Stimulated activated CD4-positive, alpha-beta T cell treated with anti-CD3 and anti-CD28 coated beads, TNF-alpha, amount 100 ng/mL, for 1 hour (primary cell): ENCODE data around the gene TBL1Y.
"Not testable (repeated sequence)": the region's sequence is repeated elsewhere in the genome, so short reads cannot be mapped to it uniquely, and the experiment has no call there.

Experiments used
- DNase-seq, 3 donors: peaks; one replicate each; pipeline ENCODE4 v3.0.0-alpha.2; 2020; ENCODE audit warnings: low read depth in 3 of 3, low spot score in 1 of 3

The TBL1Y gene

GRCh38 chrY:6972271-6972887, 61.9 kb downstream of the TBL1Y start:
- DNase-seq: no peak

GRCh38 chrY:6974971-6975370, 64.5 kb downstream of the TBL1Y start:
- no peak for DNase-seq

- no peak for DNase-seq
Observed at GRCh38 chrY:6977783-6978182, 67.3 kb downstream of the TBL1Y start.

DNA sequence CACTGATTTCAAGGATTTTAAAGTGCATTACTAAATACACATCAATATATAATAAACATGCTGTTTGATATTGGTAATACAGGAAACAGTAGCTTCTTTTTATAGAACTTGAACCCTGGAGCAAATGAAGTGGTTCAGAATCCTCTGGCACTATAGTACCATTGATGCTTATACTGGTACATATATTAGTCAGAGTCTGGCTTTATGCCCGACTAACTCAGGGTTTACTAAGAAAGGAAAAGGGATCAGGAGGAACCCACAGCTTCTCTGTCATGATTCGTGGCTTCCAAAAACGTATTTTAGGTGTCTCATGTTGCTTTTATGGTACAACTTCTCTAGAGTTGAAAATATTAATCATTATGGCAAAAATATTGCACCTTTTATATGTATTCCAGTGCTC, 72.7 kb downstream of the TBL1Y start:
- DNase-seq: no peak

DNA sequence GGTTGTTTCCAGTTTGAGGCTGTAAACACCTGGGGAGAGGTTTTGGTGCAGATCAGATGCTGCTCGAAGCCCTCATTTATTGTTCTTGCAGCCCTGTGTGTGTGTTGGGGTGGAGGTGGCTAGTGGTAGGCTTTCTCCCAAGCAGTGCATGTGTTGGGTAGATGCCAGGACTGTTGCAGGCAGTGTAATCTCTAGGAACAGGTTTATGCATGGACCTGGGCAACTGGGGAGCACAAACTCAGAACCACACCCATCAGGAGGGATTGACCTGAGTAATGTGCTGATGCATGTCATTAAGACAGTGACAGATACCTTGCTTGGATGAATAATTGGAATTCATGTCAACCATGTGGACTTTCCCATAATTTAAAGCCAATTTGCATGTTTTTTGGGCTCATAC, 77.3 kb downstream of the TBL1Y start:
- DNase-seq: no peak

DNA sequence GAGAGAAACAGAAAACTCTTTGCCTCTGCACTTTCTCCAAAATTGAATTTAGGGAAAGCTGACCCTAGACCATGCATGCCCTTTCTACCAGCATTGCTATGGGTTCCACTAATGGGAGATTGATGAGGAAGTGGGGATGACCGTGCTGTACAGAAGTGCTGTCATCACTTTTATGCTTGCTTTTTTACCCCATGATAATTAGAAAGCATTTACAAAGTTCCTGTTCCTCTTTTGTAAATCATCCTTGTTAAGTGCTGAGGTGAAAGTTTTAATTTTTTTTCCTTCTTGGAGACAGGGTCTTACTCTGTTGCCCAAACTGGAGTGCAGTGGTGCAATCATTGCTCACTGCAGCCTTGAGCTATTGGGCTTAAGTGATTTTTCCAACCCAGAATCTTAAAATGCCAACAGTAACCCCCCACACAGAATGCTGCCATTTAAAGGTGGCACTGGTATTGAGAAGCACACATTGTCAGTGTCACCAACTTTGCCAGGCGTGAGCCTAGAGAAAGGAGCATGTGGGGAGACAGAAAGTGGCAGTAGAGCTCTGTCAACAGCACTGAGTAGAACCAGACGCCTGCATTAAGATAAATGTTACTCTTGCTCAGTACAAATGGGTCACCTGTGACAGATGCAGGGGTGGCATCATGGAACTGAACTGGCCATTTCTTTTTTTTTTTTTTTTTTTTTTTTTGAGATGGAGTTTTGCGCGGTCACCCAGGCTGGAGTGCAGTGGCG, 79.6 kb downstream of the TBL1Y start:
- DNase-seq: no peak

DNA sequence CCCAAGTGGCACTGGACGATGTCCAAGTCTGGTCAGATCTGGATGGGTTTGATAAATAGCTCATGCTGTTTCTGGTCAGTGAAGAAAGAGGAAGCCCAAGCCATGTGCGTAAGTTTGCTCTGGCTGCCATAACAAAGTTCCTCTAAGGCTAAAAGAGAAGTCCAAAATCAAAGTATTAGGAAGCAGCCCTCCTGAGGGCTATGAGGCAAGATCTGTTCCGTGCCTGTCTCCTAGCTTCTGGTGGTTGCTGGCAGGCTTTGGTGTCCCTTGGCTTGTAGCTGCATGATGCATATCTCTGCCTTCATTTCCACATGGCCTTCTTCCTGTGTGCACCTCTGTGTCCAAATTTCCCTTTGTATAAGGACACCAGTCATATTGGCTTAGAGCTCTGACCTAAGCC, 81.5 kb downstream of the TBL1Y start:
- DNase-seq: no peak

GRCh38 chrY:6995987-6996386, 85.5 kb downstream of the TBL1Y start:
- DNase-seq: no peak

- no peak for DNase-seq
Observed at GRCh38 chrY:6997503-6998066, 87.1 kb downstream of the TBL1Y start.

DNA sequence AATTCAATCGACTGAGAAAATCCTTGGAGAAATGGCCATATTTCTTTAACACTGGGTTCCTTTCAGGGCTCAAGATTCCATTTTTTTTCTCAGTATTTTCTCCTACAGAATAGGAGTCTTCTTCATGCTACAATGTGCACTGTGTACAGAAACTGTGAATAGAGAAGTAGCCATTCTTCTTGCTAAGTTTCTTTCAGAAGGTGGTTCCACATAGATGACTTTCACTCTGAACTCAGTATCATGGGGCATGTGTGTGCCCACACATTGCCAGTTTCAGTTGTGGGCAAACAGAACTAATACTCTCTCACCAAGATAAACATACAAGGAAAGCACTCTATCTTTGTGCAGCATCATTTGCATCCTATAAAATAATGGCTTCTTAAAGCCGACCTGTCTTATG, 89.4 kb downstream of the TBL1Y start:
- no peak for DNase-seq

GRCh38 chrY:7002581-7002980, 92.1 kb downstream of the TBL1Y start:
- DNase-seq: no peak

DNA sequence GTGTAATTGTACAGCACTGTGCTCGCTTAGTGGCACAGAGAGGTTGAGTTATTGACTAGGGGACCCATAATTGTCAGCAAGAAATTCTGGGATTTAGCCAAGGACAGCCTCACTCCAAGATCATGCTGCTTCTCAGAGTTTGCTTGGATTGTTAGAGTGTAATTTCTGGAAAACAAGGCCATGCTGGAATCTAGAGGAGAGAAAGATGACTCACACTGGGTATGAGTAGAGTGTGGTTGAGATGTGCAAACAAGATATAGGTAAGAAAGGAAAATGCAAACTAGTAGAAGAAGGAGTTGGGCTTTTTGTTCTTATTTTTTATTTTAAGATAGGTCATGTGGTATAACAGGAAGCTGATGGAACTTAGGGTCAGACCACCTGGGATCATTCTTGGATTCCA, 97.4 kb downstream of the TBL1Y start:
- no peak for DNase-seq

DNA sequence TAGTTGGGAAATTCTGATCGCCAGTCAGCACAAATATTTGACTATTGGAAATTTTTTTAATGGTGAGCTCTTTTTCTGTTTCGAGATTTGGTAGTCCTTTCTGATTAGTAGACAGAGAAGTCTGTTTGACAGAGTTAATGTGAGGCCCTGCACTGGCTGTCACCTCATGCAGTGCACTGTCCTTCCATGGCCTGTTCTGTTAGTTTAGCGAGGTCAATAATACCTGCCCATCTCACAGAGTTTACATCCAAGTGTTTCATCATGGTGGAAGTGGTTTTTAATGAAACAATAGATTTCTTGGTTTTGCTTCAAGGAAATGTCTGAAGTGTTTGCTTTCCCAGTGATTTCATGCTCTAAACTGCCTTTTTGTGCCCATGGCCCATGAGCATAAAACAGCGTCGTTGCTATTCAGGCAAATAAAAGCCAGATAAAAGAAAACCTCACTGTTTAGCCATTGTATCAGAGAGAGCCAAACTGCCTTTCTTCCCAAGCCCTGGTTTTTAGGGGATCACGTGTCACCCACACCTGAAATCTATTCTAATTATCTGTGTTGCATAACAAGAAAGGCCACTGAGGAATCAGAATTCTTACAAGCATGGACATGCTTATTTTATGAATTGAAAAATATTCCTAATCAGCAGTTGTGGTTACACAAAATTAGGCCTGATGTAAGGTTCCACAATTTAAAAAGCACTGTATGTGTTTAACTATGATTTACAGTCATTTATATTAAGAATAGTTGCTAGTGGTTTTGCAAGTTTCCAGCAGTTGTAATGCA, 98.3 kb downstream of the TBL1Y start:
- no peak for DNase-seq

DNA sequence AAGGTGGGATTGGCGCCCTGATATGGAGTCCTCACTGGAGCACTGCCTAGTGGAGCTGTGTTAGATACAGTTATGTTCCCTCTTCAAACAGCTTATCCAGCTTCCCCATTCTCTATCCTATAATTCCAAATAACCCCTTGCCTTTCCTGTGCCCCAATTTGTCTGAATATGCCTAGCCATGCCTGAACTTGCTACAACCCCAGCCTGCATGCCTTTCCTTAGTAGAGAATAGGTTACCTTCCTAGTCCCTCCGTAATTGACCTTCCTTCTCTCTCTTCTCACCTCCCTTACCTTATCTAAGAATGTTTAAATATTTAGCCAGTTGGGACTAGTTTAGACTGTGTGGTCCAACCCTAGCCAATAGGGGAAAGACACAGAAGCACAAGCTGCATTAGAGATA, 102.6 kb downstream of the TBL1Y start:
- DNase-seq: no peak

DNA sequence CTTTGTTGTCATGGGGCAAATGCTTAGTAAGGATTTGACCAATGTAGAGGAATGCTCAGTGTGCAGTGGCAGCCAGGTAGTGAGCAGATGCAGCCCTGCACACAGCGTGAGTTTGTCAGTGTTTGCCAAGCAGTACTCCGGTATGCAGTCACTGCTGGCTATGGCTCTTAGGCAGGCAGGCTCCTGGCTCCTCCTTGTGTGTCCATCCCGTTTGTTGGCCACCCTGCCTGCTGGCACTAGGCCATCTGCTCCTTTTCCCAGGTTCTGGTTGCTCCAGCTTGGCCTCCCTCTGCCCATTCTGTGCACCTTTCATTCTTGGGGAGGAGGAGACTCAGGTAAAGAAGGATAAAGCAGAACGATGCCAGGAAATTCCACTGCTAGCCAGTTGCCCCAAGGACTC, 106.0 kb downstream of the TBL1Y start:
- DNase-seq: no peak

- DNase-seq: no peak
Observed at GRCh38 chrY:7017244-7018080, 107.0 kb downstream of the TBL1Y start.

- DNase-seq: no peak
Observed at GRCh38 chrY:7039037-7039436, 128.5 kb downstream of the TBL1Y start.

DNA sequence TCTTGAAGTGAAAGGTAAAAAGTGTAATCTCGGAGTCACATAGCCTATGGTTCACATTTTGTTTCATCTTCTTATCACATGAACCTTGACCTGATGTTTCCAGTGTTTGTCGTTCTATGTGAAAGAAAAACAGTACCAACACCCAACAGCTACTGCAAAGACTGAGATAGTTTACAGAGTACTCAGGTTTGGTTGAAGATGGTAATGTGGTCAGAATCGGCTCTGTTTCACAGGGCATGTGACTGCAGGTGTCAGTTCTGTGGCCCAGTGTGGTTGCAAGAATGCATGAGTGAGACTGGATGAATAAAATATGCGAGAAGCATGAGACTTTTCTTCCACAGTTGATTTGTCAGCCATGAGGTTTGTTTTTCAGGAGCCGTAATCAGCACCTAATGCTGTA, 130.2 kb downstream of the TBL1Y start:
- DNase-seq: no peak

DNA sequence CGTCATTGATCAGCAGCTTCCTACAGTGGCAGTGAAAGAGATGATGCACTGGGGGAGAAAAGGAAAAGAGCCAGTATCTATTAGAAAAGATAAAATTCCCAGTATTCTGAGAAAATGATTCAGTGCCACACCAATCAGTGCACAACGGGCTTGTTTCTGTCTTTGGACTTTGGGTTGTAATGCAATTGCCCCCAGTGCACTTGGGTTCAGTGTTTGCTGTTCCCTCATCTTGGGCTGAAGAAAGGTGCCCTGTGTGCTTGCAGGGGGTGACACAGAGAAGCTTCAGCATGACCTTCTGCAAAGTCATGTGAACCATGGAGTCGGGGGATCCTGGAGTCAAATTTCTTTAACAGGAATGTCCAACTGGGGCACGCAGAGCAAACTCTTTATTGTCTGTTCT, 131.5 kb downstream of the TBL1Y start:
- DNase-seq: no peak

DNA sequence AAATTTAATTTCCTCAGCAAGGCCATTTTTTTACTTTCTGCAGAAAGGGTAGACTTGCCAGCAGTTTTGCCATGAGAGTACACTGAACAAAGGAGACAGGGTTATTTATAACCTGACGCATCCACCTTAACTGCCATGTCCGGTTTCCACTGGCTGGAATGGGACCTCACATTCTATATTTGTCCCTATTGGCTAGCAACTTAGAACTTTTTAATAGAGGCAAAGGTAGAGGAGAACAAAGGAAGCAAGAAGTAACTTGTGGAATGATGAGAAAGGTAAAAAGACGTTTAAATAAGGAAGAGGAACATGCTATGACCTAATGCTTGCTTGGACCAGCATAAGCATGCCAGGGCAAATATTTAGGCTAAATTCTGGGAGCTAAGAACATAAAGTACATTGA, 142.0 kb downstream of the TBL1Y start:
- not testable (repeated sequence) for DNase-seq

DNA sequence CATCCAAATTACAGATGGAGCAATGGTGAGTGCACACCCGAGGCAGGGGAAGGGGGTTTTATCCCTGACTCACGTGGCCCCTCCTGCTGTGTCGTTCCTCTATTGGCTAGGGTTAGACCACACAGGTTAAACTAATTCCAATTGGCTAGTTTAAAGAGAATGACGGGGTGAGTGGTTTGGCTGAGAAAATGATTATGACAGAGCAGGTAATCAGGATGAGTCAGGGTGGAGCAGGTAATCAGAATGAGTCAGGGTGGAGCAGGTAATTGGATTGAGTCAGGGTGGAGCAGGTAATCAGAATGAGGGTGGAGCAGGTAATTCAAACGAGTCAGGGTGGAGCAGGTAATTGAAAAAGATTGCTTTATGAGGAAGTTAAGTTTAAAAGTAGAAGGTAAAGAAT, 146.4 kb downstream of the TBL1Y start:
- DNase-seq: no peak
